Adipocyte (in vitro differentiated cells): ENCODE measurements around the gene AKT2.

Experiments
- DNase-seq: peaks from one replicate; pipeline ENCODE4 v3.0.0-alpha.2; 2015; ENCODE audit warnings: low read depth
- H3K27me3 ChIP-seq: replicated peaks from 2 replicates; pipeline ENCODE4 v1.7.0; 2013; ENCODE audit warnings: mild to moderate bottlenecking, low read length, moderate library complexity; ENCODE audit not compliant: control insufficient read depth, insufficient read depth
- H3K36me3 ChIP-seq: 2 replicates; pipeline ENCODE4 v1.7.0; 2013; ENCODE audit warnings: low read length, mild to moderate bottlenecking, moderate library complexity; ENCODE audit not compliant: control insufficient read depth, insufficient read depth, severe bottlenecking
- H3K4me1 ChIP-seq: 2 replicates; pipeline ENCODE4 v1.7.0; 2013; ENCODE audit warnings: mild to moderate bottlenecking, low read length, moderate library complexity; ENCODE audit not compliant: control insufficient read depth, insufficient read depth
- H3K4me3 ChIP-seq: 2 replicates; pipeline ENCODE4 v1.7.0; 2013; ENCODE audit warnings: mild to moderate bottlenecking, low read length, moderate library complexity
- H3K9ac ChIP-seq: 2 replicates; pipeline ENCODE4 v1.7.0; 2013; ENCODE audit warnings: mild to moderate bottlenecking, low read length, moderate library complexity
- H3K9me3 ChIP-seq: 2 replicates; pipeline ENCODE4 v1.7.0; 2013; ENCODE audit warnings: mild to moderate bottlenecking, low read length, moderate library complexity; ENCODE audit not compliant: control insufficient read depth

The AKT2 gene

GRCh38 chr19:40210889-40211288 lies 74.3 kb downstream of the AKT2 start:
- H3K4me1 ChIP-seq = no peaks in the 10 kb centered on the region
- H3K36me3 ChIP-seq = peaks cover 20% of the 10 kb centered on the region
- H3K4me3 ChIP-seq = no peak overlapping the region
- H3K9me3 ChIP-seq = no peaks in the 10 kb centered on the region
- DNase-seq = no peak
- no peak overlapping the region for H3K9ac ChIP-seq
- peaks cover 1% of the 10 kb centered on the region for H3K27me3 ChIP-seq

- peaks cover 29% of the 10 kb centered on the region for H3K36me3 ChIP-seq
- H3K4me1 ChIP-seq = no peaks in the 10 kb centered on the region
- no peak overlapping the region for H3K4me3 ChIP-seq
- no peak overlapping the region for H3K9ac ChIP-seq
- H3K27me3 ChIP-seq = no peaks in the 10 kb centered on the region
- no peaks in the 10 kb centered on the region for H3K9me3 ChIP-seq
- no peak for DNase-seq
Measured at GRCh38 chr19:40208602-40209001, 76.5 kb downstream of the AKT2 start.

GRCh38 chr19:40205760-40206159 lies 79.4 kb downstream of the AKT2 start:
- H3K9me3 ChIP-seq = no peaks in the 10 kb centered on the region
- H3K4me3 ChIP-seq = no peak overlapping the region
- H3K9ac ChIP-seq = no peak overlapping the region
- no peaks in the 10 kb centered on the region for H3K27me3 ChIP-seq
- no peak for DNase-seq
- H3K36me3 ChIP-seq = peaks cover 29% of the 10 kb centered on the region
- no peaks in the 10 kb centered on the region for H3K4me1 ChIP-seq

GRCh38 chr19:40204381-40204780 lies 80.8 kb downstream of the AKT2 start:
- no peaks in the 10 kb centered on the region for H3K9me3 ChIP-seq
- H3K27me3 ChIP-seq = no peaks in the 10 kb centered on the region
- peaks cover 28% of the 10 kb centered on the region for H3K36me3 ChIP-seq
- no peaks in the 10 kb centered on the region for H3K4me1 ChIP-seq
- H3K9ac ChIP-seq = no peak overlapping the region
- no peak overlapping the region for H3K4me3 ChIP-seq
- no peak for DNase-seq

GRCh38 chr19:40200341-40201099 lies 84.6 kb downstream of the AKT2 start:
- H3K9me3 ChIP-seq = no peaks in the 10 kb centered on the region
- no peak overlapping the region for H3K9ac ChIP-seq
- H3K27me3 ChIP-seq = no peaks in the 10 kb centered on the region
- H3K36me3 ChIP-seq = peaks cover 21% of the 10 kb centered on the region
- H3K4me3 ChIP-seq = no peak overlapping the region
- peaks cover 5% of the 10 kb centered on the region for H3K4me1 ChIP-seq
- DNase-seq = no peak

GRCh38 chr19:40198272-40198990 lies 86.7 kb downstream of the AKT2 start:
- Histone ChIP-seq H3K27me3 (no peaks in the 10 kb centered on the region), H3K4me1 (peaks cover 5% of the 10 kb centered on the region), H3K9ac (no peak overlapping the region), H3K9me3 (no peaks in the 10 kb centered on the region), H3K36me3 (peaks cover 11% of the 10 kb centered on the region), H3K4me3 (no peak overlapping the region)
- DNase-seq = no peak

GRCh38 chr19:40193587-40193849 lies 91.6 kb downstream of the AKT2 start:
- peak; percentile 33 for DNase-seq
- H3K27me3 ChIP-seq = no peaks in the 10 kb centered on the region
- no peaks in the 10 kb centered on the region for H3K36me3 ChIP-seq
- no peak overlapping the region for H3K9ac ChIP-seq
- no peaks in the 10 kb centered on the region for H3K9me3 ChIP-seq
- H3K4me3 ChIP-seq = no peak overlapping the region
- H3K4me1 ChIP-seq = peaks cover 24% of the 10 kb centered on the region

- H3K36me3 ChIP-seq = no peaks in the 10 kb centered on the region
- peak overlapping the region; percentile 91 for H3K4me3 ChIP-seq
- DNase-seq = no peak
- no peaks in the 10 kb centered on the region for H3K27me3 ChIP-seq
- H3K9me3 ChIP-seq = no peaks in the 10 kb centered on the region
- H3K9ac ChIP-seq = peak overlapping the region; percentile 98
- peaks cover 24% of the 10 kb centered on the region for H3K4me1 ChIP-seq
Measured at GRCh38 chr19:40192758-40193586, 92.2 kb downstream of the AKT2 start.

- Histone ChIP-seq H3K27me3 (no peaks in the 10 kb centered on the region), H3K36me3 (no peaks in the 10 kb centered on the region), H3K4me1 (peaks cover 22% of the 10 kb centered on the region), H3K4me3 (peak overlapping the region; percentile 91), H3K9me3 (no peaks in the 10 kb centered on the region), H3K9ac (peak overlapping the region; percentile 98)
- peak; percentile 55 for DNase-seq
Measured at GRCh38 chr19:40191836-40192646, 93.1 kb downstream of the AKT2 start.

- Histone ChIP-seq H3K4me1 (peaks cover 19% of the 10 kb centered on the region), H3K36me3 (no peaks in the 10 kb centered on the region), H3K9ac (peak within 1 kb of the TSS; percentile 98), H3K4me3 (peak within 1 kb of the TSS; percentile 91), H3K9me3 (no peaks in the 10 kb centered on the region), H3K27me3 (no peaks in the 10 kb centered on the region)
- DNase-seq = peak; percentile 85
Measured at GRCh38 chr19:40190891-40191835, 94.0 kb downstream of the AKT2 start, which contains the start of gene MAP3K10. Gene MAP3K10 (plus strand): TSS chr19:40191426. CDS start chr19:40192032, 606 bp downstream.
